K562 (cell line): ENCODE measurements around the gene PDE4D.

Experiments used
- CLOCK ChIP-seq: fragments of 250-450 bp; sonication (Bioruptor Pico); IDR thresholded peaks from 2 replicates; pipeline ENCODE4 v1.4.0; 2020; ENCODE audit warnings: mild to moderate bottlenecking, moderate library complexity, borderline replicate concordance
- CTCF ChIP-seq, 3 experiments: IDR thresholded peaks in 2 of 3; conservative IDR thresholded peaks in 1 of 3; 2 replicates each; pipeline ENCODE4 v1.5.1; 2011 to 2012; ENCODE audit warnings: low read length in 3 of 3, mild to moderate bottlenecking in 3 of 3, control low read depth in 2 of 3, improper control_type of control experiment in 1 of 3, inconsistent platforms in 1 of 3, low read depth in 1 of 3, mixed read lengths in 1 of 3, moderate library complexity in 1 of 3; ENCODE audit not compliant: insufficient read depth in 2 of 3
- EP300 ChIP-seq: IDR thresholded peaks from 2 replicates; pipeline ENCODE4 v1.6.1; 2012; ENCODE audit warnings: low read length, improper control_type of control experiment
- TBP ChIP-seq: optimal IDR thresholded peaks from 2 replicates; pipeline ENCODE3; 2011; ENCODE audit warnings: low read depth, low read length, improper control_type of control experiment
- TGIF2 ChIP-seq: sonication (generic); formaldehyde crosslinking; IDR thresholded peaks from 2 replicates; pipeline ENCODE4 v1.8.1; 2022; ENCODE audit warnings: mild to moderate bottlenecking, missing genetic modification reagents, moderate library complexity
- ZNF253 ChIP-seq: fragments of 250-450 bp; sonication (Bioruptor Pico); conservative IDR thresholded peaks from 2 replicates; pipeline ENCODE4 v1.6.1; 2021; ENCODE audit warnings: mild to moderate bottlenecking
- ZNF512 ChIP-seq: IDR thresholded peaks from 2 replicates; pipeline ENCODE4 v1.6.1; 2016; ENCODE audit warnings: missing genetic modification characterization, missing compliant biosample characterization
- TF ChIP-seq, protein P1 (sequence below), 2 experiments: fragments of 200-800 bp in 1 of 2; sonication (Bioruptor generic) in 1 of 2; sonication (generic) in 1 of 2; formaldehyde crosslinking in 1 of 2; IDR thresholded peaks in 1 of 2; conservative IDR thresholded peaks in 1 of 2; 2 replicates each; pipeline versions ENCODE4 v1.5.0 to v1.6.1; 2016 to 2020; ENCODE audit warnings: missing compliant biosample characterization in 1 of 2, missing genetic modification characterization in 1 of 2, missing genetic modification reagents in 1 of 2

- TF ChIP-seq CTCF (IDR thresholded peaks at IDR 0.05 in 2 of 3, conservative IDR thresholded peaks at IDR 0.05 in 1 of 3; ENCODE audit: insufficient read depth in 2 of 3, low read depth in 1 of 3, low read length in 3 of 3) (no peak), TBP (no peak), CLOCK (CRISPR knock-in tag) (no peak), ZNF512 (no peak), EP300 (no peak), ZNF253 (no peak), TGIF2 (CRISPR knock-in tag) (no peak)
- TF ChIP-seq, protein P1, sequence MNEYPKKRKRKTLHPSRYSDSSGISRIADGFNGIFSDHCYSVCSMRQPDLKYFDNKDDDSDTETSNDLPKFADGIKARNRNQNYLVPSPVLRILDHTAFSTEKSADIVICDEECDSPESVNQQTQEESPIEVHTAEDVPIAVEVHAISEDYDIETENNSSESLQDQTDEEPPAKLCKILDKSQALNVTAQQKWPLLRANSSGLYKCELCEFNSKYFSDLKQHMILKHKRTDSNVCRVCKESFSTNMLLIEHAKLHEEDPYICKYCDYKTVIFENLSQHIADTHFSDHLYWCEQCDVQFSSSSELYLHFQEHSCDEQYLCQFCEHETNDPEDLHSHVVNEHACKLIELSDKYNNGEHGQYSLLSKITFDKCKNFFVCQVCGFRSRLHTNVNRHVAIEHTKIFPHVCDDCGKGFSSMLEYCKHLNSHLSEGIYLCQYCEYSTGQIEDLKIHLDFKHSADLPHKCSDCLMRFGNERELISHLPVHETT (CRISPR knock-in tag; conservative IDR thresholded peaks at IDR 0.05 in 1 of 2, IDR thresholded peaks at IDR 0.05 in 1 of 2): no peak
Measured at GRCh38 chr5:59666440-59667068, 227.0 kb downstream of the PDE4D start.
